HG03280 (cell line): ENCODE results near the gene GTF2IRD1.

Experiments
- ATAC-seq: cut with Tn5 transposase; IDR thresholded peaks from one replicate; pipeline ENCODE4 v1.9.1; 2021; ENCODE audit warnings: mild to moderate bottlenecking, moderate library complexity; ENCODE audit not compliant: unreplicated experiment

The GTF2IRD1 gene

GRCh38 chr7:74464931-74465886 lies 11.5 kb downstream of the GTF2IRD1 start:
- no peak for ATAC-seq

GRCh38 chr7:74466196-74466813 lies 12.6 kb downstream of the GTF2IRD1 start:
- ATAC-seq, result no peak

DNA sequence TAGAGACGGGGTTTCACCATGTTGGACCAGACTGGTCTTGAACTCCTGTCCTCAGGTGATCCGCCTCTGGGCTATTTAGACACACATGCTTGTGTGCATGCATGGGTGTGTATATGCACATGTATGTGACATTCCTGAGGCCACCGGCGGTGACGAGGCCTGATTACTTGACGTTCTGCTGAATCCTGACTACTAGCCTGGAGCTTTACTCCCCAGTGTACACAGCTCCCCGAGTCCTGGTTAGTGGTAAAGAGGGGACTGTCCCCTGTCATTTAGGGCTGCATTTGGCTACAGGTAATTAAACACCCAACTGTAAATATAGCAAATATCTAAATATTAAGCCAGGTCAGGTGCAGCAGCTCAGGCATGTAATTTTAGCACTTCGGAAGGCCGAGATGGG lies 14.2 kb downstream of the GTF2IRD1 start:
- ATAC-seq, result no peak

DNA sequence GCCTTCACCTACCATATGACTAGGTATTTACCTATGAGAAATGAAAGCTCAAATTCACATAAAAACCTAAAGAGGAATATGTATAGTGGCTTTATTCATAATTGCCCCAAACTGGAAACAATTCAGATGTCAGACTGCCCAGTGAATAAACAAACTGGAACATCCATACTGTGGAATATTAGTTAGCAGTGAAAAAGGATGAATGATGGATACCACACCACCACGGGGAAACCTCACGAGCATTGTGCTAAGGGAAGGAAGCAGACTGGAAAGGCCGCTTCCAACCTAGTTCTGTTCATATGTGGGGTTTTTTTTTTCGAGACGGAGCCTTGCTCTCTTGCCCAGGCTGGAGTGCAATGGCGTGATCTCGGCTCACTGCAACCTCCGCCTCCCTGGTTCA lies 16.8 kb downstream of the GTF2IRD1 start:
- ATAC-seq, result no peak

DNA sequence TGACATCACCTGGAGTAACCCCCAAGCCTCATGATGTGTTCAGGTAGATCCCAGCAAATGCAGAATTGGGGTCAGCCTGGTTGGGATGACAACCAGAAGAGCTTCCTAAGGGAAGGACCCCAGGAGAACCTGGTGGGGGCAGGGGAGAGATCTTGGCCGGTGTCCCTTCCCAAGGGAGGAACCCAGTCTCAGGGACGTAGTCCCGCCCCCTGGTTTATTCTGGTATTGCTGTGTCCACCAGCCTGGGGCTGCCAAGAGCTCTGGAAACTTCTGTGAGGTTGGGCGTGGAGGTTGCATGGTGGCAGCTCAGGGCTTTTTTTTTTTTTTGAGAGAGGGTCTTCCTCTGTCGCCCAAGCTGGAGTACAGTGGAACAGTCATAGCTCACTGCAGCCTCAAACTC lies 19.4 kb downstream of the GTF2IRD1 start:
- no peak for ATAC-seq

GRCh38 chr7:74474271-74474865 lies 20.7 kb downstream of the GTF2IRD1 start:
- no peak for ATAC-seq

- ATAC-seq, result no peak
These were observed 21.7 kb downstream of the GTF2IRD1 start for GRCh38 chr7:74475243-74475986.

DNA sequence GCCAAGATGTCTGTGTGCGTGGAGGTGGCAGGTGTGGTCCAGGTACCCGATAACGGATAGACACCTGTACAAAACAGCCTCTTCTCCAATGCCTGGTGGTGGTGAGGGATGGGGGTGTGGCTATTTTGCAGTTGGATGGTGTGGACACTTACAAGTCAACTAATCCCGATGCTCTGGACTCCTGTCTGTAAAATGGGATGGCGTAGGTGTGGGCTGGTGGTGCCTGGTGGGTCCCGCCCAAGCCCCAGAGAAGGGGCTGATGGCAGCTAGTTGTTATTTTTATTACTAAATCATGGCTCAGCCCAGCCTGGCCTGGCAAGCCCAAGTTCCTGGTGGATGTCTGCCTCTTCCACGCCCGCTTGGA lies 22.3 kb downstream of the GTF2IRD1 start:
- no peak for ATAC-seq

GRCh38 chr7:74476626-74477025 lies 22.9 kb downstream of the GTF2IRD1 start:
- no peak for ATAC-seq

DNA sequence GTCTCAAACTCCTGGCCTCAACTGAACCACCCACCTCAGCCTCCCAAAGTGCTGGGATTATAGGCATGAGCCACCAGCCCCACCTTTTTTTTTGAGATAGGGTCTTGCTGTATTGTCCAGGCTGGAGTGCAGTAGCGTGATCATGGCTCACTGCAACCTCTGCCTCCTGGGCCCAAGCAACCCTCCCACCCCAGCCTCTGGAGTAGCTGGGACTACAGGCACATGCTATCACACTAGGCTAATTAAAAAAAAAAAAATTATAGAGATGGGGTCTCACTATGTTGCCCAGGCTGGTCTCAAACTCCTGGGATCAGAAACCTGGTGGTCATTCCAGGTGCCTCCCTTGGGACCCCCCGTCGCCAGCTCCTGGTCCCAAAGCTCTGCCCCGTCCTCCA lies 25.0 kb downstream of the GTF2IRD1 start:
- no peak for ATAC-seq

GRCh38 chr7:74479066-74479781 lies 25.5 kb downstream of the GTF2IRD1 start:
- ATAC-seq, result no peak

GRCh38 chr7:74479961-74480829 lies 26.5 kb downstream of the GTF2IRD1 start:
- ATAC-seq, result no peak

GRCh38 chr7:74480861-74481417 lies 27.2 kb downstream of the GTF2IRD1 start:
- no peak for ATAC-seq

- ATAC-seq, result no peak
These were observed 27.9 kb downstream of the GTF2IRD1 start for GRCh38 chr7:74481458-74482196.

DNA sequence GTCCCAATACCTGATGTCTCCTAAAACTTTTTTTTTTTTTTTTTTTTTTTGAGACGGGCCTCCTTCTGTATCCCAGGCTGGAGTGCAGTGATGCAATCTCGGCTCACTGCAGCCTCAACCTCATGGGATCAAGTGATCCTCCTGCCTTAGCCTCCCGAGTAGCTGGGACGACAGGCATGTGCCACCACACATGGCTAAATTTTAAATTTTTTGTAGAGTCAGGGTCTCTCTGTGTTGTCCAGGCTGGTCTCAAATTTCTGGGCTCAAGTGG lies 28.4 kb downstream of the GTF2IRD1 start:
- no peak for ATAC-seq

- no peak for ATAC-seq
These were observed 29.1 kb downstream of the GTF2IRD1 start for GRCh38 chr7:74482629-74483401.

DNA sequence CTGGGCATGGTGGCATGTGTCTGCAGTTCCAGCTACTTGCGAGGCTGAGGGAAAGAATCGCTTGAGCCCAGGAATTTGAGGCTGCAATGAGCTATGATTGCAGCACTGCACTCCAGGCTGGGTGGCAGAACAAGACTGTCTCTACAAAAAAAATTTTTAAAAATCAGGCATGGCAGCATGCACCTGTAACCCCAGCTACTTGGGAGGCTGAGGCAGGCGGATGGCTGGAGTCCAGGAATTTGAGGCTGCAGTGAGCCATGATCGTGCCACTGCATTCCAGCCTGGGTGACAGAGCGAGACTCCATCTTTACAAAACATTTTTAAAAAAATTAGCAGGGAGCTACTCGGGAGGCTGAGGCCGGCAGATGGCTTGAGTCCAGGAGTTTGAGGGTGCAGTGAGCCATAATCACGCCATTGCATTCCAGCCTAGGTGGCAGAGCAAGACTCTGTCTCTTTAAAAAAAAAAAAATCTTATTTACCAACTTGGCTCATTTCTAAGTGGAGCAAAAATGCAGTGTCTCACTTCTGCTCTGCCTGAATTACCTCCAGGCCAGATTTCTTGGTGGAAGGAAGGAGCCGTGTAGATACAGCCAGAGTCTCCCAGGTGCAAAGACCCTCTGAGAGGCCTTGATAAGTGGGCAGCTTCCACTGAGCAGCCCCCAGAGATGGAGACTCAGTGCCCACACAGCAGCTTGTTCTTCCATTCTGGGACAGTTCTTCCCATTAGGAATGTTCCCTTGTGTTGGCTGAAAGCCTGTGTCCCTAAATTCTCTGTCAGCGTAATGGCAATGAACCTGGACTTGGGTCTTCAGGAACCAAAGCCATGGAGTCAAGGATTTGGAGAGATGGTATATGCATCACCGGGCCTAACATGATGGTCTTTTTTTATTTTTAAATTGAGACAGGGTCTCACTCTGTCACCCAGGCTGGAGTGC lies 30.0 kb downstream of the GTF2IRD1 start:
- no peak for ATAC-seq
